Measurements from ENCODE around the gene SGTA. TPM values are rescaled to one million over a fixed set of nuclear protein-coding genes. Genes with fewer than 3 reads are reported as not detected.

SGTA gene
- total and polyA plus RNA-seq, 2 of the 4 experiments (the other 2 are of a cell fraction), result 17.4 to 72.9 TPM

DNA sequence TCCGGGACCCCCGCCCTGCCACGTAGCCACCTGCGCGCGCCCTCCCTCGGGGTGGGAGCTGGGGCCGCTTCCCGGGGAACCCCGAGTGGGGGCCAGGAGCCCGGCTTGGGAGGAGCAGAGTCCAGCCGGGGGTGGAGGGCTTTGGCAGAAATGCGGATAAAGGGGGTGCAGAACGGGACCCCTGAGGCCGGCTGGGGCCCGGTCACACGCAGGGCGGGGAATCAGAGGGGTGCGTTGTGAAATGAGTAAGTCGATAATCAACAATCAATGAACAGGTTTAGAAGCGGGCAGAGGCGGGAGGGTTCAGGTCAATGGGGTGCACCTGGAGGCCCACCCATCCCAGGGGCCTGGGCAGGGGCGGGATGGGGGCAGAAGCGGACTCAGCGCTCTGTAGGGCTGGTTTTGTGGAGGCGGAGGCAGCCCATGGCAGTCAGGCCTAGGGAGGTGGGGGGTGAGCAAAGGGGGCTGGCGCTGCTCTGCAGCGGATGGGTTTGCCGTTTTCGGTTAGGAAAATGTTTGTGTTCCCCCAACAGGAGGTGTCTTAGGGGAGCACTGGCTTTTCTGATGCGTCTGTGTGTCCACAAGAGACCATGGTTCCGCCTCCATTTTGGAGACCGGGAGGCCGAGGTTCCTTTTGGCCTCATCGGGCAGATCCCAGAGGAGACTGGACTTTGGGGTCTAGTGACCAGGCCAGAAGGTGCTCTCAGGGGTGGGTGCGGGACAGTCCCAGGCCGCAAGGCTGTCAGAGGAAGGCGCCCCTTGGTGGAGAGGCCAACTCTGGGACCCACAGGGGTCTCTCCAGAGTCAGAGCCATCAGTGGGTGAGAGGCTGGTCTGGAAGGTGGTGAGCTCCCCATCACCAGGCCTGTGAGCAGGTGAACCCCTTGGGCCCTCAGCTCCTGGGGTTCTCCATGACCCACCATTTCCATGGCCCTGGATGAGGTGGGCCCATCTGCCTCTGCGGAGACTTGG is 61.2 kb downstream of the SGTA start:
- Histone ChIP-seq H2BK20ac (ENCODE audit: low read depth, low read length) (peak overlapping the region; percentile 35; the same call in 1 of the 2 replicates), H4K20me1 (ENCODE audit: insufficient read depth, low read length) (no peaks in the 10 kb centered on the region; the same call in 1 of the 2 replicates), H2BK120ac (ENCODE audit: low read depth, low read length) (no peak overlapping the region), H3K36me3 (ENCODE audit: control insufficient read depth, insufficient read depth, low read length) (peaks cover 4% of the 10 kb centered on the region; the same call in 1 of the 2 replicates), H3K79me1 (ENCODE audit: low read depth in 1 of 2, low read length in 2 of 2) (peaks cover 0 to 10% of the 10 kb centered on the region in 2 experiments; a peak in 1 of 4 replicates), H3K4ac (ENCODE audit: low read depth, low read length) (peak overlapping the region; percentile 56), H2AK9ac (replicated peaks; ENCODE audit: low read depth, low read length, poor library complexity) (peak overlapping the region; percentile 91), H2AK5ac (ENCODE audit: low read depth, low read length) (peak overlapping the region; percentile 68; the same call in 1 of the 2 replicates), H3K9me3 (ENCODE audit: control insufficient read depth, insufficient read depth, low read length) (no peaks in the 10 kb centered on the region), H2BK15ac (ENCODE audit: low read depth, low read length) (peak overlapping the region; percentile 55; the same call in 1 of the 3 replicates), H4K5ac (ENCODE audit: low read depth, low read length) (no peak overlapping the region), H3K56ac (ENCODE audit: extremely low read depth, insufficient read depth, low read length) (no peak overlapping the region), H3K4me2 (ENCODE audit: low read depth, low read length) (peak overlapping the region; percentile 71), H3K4me1 (ENCODE audit: control insufficient read depth, insufficient read depth, low read length) (peaks cover 17% of the 10 kb centered on the region), H3K18ac (ENCODE audit: low read depth, low read length) (no peak overlapping the region), H4K8ac (ENCODE audit: low read depth in 2 of 2, low read length in 2 of 2) (0 out of 4 replicates have a peak overlapping the region, but pooled peaks of 1 of the 2 experiments have one; percentile 16), H3K23ac (ENCODE audit: low read depth, low read length) (no peak overlapping the region), H4K91ac (ENCODE audit: insufficient read depth, low read depth, low read length) (no peak overlapping the region), H3K9me1 (ENCODE audit: insufficient read depth, low read length) (peaks cover 7% of the 10 kb centered on the region; the same call in 1 of the 2 replicates), H2AFZ (replicated peaks; ENCODE audit: low read length, poor library complexity) (peak overlapping the region; percentile 92), H3K4me3 (ENCODE audit: insufficient read depth, low read depth, low read length) (peak overlapping the region; percentile 47), H3K9ac (ENCODE audit: low read depth, low read length) (no peak overlapping the region), H2BK5ac (ENCODE audit: low read depth, low read length, poor library complexity, severe bottlenecking) (no peak overlapping the region), H3K27ac (ENCODE audit: insufficient read depth, low read length) (no peak overlapping the region), H3K14ac (replicated peaks; ENCODE audit: low read depth, low read length) (0 out of 2 replicates have a peak overlapping the region, but pooled peaks have one; percentile 41), H3K27me3 (ENCODE audit: control insufficient read depth, insufficient read depth, low read length) (peaks cover 6% of the 10 kb centered on the region; the same call in 1 of the 2 replicates)
- 64% methylated on average over 8 of the region's 39 CpGs; no CpG with 5 or more reads in 1 of the 2 experiments for WGBS, 2 experiments (ENCODE audit: extremely low coverage in 2 of 2, insufficient read length in 1 of 2)
- DNase-seq (no peak), ATAC-seq (ENCODE audit: low read depth) (no peak)
- TF ChIP-seq BHLHE40 (IDR thresholded peaks at IDR 0.05; ENCODE audit: low read depth, low read length), result no peak
- peak; percentile 28; the same call in 1 of the 2 replicates for TF ChIP-seq MAZ (IDR thresholded peaks at IDR 0.05; ENCODE audit: borderline replicate concordance, low read depth, low read length)
- POLR2A ChIA-PET (ENCODE audit: unreplicated experiment), result no interaction called here
- no TSS peak for BruUV-seq (replicated peaks)
- CTCF ChIA-PET, result no interaction called here
- intact Hi-C loops (cut with micrococcal nuclease) (no loop called here), dilution Hi-C loops (cut with HindIII; ENCODE audit: low sequenced_read_pairs, unreplicated experiment) (no loop called here), in situ Hi-C loops (cut with MboI; ENCODE audit: low sequenced_read_pairs) (no loop called here)

Measured in IMR-90 (cell line).